Inflammatory macrophage treated with lipopolysaccharide for 4 hours (primary cell): ENCODE measurements around the gene OSMR.
A peak's percentile ranks its signal among the peaks of the same experiment; 100 is the strongest.

Source experiments
- DNase-seq: peaks from one replicate; pipeline ENCODE4 v3.0.0-alpha.2; 2020

Gene OSMR

GRCh38 chr5:38932854-38933408 is 87.1 kb downstream of the OSMR start:
- no peak for DNase-seq

DNA sequence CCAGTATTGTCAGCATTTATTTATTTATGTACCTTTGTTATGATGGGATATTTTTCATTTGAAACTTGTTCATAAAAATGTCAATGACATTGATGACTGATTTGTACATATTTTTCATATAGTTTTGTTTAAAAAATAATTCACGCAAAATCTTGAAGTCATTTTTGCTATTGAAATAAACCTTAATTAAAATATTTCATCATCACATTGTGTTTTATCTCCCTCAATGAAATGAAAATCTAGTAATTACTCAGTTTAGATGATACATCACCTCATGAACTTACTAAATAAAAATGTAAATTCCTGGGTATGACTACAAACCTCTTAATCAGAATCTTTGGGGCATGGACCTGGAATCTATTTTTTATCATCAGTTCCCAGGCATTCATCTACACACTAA is 89.6 kb downstream of the OSMR start:
- DNase-seq = no peak

DNA sequence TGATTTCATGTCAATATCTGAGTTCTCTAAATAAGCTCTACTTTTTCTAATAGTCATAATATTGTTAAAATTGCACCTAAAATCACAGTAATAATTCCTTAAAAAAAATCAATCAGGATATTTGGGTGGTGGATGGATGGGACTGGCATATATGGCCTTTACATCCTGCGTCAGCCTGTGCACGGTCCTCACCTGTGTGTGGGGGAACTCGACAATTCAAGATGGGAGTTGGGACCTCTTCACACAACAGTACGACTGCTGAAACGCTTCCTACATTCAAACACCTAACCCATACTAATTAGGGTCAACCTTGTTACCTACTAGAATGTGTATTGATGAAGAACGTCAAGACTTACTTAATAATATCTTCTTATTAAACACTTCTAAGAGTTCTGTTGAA is 90.5 kb downstream of the OSMR start:
- DNase-seq = no peak

DNA sequence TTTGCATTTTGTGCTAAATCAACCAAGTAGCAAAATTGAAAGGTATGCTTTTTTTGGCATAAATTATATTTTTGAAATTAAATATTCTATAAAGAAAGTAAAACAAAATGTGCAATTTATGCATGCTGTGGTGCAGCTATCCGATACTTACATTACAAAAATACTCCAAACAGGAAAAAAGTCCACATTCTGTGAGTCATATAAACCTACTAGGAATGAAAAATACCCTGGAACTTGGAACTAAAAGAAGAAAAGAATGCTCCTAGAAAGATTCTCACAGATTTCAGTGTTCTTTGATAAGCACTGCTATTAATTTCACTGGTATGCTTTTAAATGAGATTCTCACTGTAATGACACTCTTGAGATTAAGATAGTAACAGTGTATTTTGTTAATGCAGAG is 92.6 kb downstream of the OSMR start:
- DNase-seq = no peak

DNA sequence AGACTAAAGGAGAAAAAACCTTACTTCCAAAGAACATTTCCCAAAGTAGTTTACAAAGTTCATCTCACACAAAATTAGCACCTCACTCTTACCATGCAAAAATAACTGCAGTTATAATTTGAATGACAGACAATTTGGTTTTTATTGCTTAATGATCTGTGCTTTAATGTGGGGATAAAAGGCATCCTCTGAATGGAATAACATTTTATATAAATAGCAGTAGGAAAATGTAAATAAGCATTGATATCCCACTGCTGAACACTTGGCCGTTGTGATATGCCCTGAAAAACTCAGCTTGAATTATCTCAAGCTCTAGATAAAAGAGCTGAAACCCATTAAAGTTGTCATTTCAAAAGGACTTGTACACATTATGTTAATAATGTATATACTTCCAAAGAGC is 93.2 kb downstream of the OSMR start:
- DNase-seq = no peak

- DNase-seq = no peak
These were observed 94.5 kb downstream of the OSMR start for GRCh38 chr5:38940230-38940858.

DNA sequence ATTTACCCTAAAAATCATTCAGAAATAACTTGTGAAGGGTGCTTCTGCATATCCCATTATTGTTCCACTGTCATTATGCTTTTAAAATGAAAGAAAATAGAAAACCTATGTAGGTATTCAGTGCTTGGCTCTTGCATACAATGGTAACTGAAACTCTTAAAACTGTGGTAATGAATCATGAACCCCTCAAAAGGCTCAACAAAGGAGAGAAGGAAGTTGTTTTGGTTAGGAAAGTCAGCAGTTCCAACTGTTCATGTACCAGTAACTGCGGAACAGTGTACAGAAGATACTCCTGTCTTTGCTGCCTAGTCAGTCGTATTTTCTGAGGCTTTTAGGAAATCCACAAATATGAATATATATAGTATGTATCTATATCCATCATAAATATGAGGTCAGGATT is 96.1 kb downstream of the OSMR start:
- no peak for DNase-seq

DNA sequence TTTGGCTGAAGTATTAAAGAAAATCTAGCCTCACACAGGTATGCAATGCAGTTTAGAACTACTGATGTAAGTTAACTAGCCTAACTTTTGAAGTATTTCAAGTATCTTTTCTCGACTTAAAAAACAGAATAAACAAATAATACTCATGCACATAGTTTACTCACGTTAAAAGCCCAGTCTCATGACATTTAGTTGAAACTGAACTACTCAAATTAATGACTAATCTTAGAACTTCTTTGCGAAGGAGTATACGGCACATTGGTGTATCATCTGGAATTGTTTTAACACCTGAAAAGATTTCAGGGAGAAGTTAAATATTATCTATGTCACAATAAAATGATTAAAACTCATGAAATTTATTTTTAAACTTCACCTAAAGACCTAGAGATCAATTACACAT is 98.5 kb downstream of the OSMR start:
- DNase-seq = no peak

- DNase-seq = no peak
These were observed 102.7 kb downstream of the OSMR start for GRCh38 chr5:38948501-38948900.

DNA sequence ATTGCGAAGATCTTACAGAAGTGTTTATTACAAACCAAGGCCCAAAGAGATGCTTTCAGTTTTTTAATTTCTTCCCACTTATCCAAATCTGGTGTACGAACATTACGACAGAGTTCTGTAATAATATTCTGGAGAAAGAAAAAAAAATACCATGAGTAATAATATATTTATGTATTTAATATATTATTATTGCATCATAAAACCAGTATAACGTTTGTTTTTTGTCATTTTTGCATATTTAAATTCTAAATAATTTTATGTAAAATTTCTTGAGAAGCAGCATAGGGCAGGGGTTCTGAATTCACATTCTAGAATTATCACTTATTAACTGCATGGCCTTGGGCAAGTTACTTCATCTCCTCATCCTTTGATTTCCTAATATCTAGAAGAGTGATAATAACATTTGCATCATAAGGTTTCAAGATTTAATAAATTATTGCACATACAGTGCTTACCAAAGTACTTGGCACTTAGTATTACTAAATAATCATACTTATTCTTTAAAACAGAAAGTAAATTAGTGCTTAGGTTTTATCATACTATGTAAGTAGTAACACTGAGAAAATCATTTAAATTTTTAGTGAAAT is 107.7 kb downstream of the OSMR start:
- DNase-seq = peak; percentile 24

- no peak for DNase-seq
These were observed 115.9 kb downstream of the OSMR start for GRCh38 chr5:38961691-38962090.

- DNase-seq = no peak
These were observed 122.9 kb downstream of the OSMR start for GRCh38 chr5:38968665-38969064.

GRCh38 chr5:38978036-38978435 is 132.2 kb downstream of the OSMR start:
- no peak for DNase-seq

- no peak for DNase-seq
These were observed 133.7 kb downstream of the OSMR start for GRCh38 chr5:38979535-38979934.
